Loucy (cell line): ENCODE measurements around the gene PIP5K1C.

Source experiments
- EZH2phosphoT487 ChIP-seq: fragments of 200-600 bp; IDR thresholded peaks from 2 replicates; pipeline ENCODE4 v1.6.1; 2018; ENCODE audit warnings: antibody characterized with exemption, mild to moderate bottlenecking, moderate library complexity, borderline replicate concordance
- TF ChIP-seq, protein P1 (sequence below): fragments of 200-600 bp; sonication (generic); conservative IDR thresholded peaks from 2 replicates; pipeline ENCODE4 v1.5.1; 2014; ENCODE audit warnings: mild to moderate bottlenecking, antibody characterized with exemption, low read length

- TF ChIP-seq, protein P1, sequence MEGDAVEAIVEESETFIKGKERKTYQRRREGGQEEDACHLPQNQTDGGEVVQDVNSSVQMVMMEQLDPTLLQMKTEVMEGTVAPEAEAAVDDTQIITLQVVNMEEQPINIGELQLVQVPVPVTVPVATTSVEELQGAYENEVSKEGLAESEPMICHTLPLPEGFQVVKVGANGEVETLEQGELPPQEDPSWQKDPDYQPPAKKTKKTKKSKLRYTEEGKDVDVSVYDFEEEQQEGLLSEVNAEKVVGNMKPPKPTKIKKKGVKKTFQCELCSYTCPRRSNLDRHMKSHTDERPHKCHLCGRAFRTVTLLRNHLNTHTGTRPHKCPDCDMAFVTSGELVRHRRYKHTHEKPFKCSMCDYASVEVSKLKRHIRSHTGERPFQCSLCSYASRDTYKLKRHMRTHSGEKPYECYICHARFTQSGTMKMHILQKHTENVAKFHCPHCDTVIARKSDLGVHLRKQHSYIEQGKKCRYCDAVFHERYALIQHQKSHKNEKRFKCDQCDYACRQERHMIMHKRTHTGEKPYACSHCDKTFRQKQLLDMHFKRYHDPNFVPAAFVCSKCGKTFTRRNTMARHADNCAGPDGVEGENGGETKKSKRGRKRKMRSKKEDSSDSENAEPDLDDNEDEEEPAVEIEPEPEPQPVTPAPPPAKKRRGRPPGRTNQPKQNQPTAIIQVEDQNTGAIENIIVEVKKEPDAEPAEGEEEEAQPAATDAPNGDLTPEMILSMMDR = no peak
- no peak for TF ChIP-seq EZH2phosphoT487
Observed at GRCh38 chr19:3725640-3726310, 25.5 kb upstream of the PIP5K1C start.
